Sigmoid colon (tissue), 7 donors: ENCODE results near the gene ZNF593OS. TPM values are rescaled to one million over a fixed set of nuclear protein-coding genes. Genes with fewer than 3 reads are reported as not detected.

ENCODE experiments used
- DNase-seq: peaks from one replicate; pipeline ENCODE4 v3.0.0-alpha.2; 2019
- H3K27ac ChIP-seq, 4 donors: fragments of 200-600 bp; sonication (generic); one replicate each; pipeline ENCODE4 v1.5.1; 2016 to 2019; ENCODE audit warnings: mild to moderate bottlenecking in 1 of 4
- H3K27me3 ChIP-seq, 3 donors: fragments of 200-600 bp; sonication (generic); one replicate each; pipeline ENCODE4 v1.5.1; 2019; ENCODE audit warnings: mild to moderate bottlenecking in 1 of 3
- H3K36me3 ChIP-seq, 4 donors: fragments of 200-600 bp; sonication (generic); one replicate each; pipeline ENCODE4 v1.5.1; 2016 to 2019
- H3K4me1 ChIP-seq, 4 donors: fragments of 200-600 bp; sonication (generic); one replicate each; pipeline ENCODE4 v1.5.1; 2017 to 2019
- H3K4me3 ChIP-seq, 4 donors: fragments of 200-600 bp; sonication (generic); one replicate each; pipeline ENCODE4 v1.5.1; 2017 to 2019; ENCODE audit warnings: mild to moderate bottlenecking in 2 of 4, moderate library complexity in 1 of 4
- H3K9me3 ChIP-seq, 4 donors: fragments of 200-600 bp in 3 of 4; sonication (generic) in 3 of 4; one replicate each; pipeline versions ENCODE4 v1.5.1 to v1.6.1; 2013 to 2019
- EP300 ChIP-seq, 4 donors: sonication (generic); formaldehyde crosslinking; IDR thresholded peaks; one replicate each; pipeline ENCODE4 v1.6.1; 2017; ENCODE audit warnings: antibody characterized with exemption in 4 of 4
- POLR2A ChIP-seq, 2 donors: fragments of 450-650 bp; IDR thresholded peaks; one replicate each; pipeline ENCODE4 v1.6.1; 2016; ENCODE audit warnings: antibody characterized with exemption in 2 of 2, mild to moderate bottlenecking in 2 of 2, moderate library complexity in 2 of 2
- POLR2AphosphoS5 ChIP-seq, 4 donors: sonication (generic); formaldehyde crosslinking; IDR thresholded peaks; one replicate each; pipeline ENCODE4 v1.6.1; 2017; ENCODE audit warnings: antibody characterized with exemption in 4 of 4
- WGBS, 2 donors: extraction: QIAGEN DNeasy Blood & Tissue Kit; methylation state at CpG; one replicate each; pipeline ENCODE4 v1.1.7; 2013; 5-methylcytosine and 5-hydroxymethylcytosine counted together
- intact Hi-C: fragments of 100-400 bp; cut with DNase I; formaldehyde crosslinking; loops from one replicate; pipeline ENCODE4 v1.15.1; 2023
- polyA plus RNA-seq, 3 donors: library from polyadenylated mRNA; stranded (reverse); fragments of 200-250 nt; gene quantifications; one replicate each; pipeline ENCODE4 v1.2.3, GENCODE V29; 2013
- total RNA-seq, 4 donors: library from RNA; depleted of rRNA; stranded (reverse); fragments of >200 nt; gene quantifications; one replicate each; pipeline ENCODE4 v1.1.0, GENCODE V29; 2016
- TF ChIP-seq, protein P1 (sequence below), 4 experiments: fragments of 450-650 bp in 3 of 4; fragments of 200-600 bp in 1 of 4; IDR thresholded peaks; one replicate each; pipeline ENCODE4 v1.5.1; 2016 to 2019; ENCODE audit warnings: antibody characterized with exemption in 4 of 4, mild to moderate bottlenecking in 3 of 4, moderate library complexity in 2 of 4
- donor health status: healthy with polysubstance abuse.
- donor health status: Bipolar disorder and iron deficiency.
- donor health status: healthy.

The ZNF593OS gene
- total and polyA plus RNA-seq, 7 donors, result 0.13 TPM; not detected in 6

GRCh38 chr1:26164036-26164860, 7.4 kb downstream of the ZNF593OS start:
- TF ChIP-seq POLR2AphosphoS5 (IDR thresholded peaks at IDR 0.05) (no peak), POLR2A (IDR thresholded peaks at IDR 0.05) (no peak)
- TF ChIP-seq, protein P1, sequence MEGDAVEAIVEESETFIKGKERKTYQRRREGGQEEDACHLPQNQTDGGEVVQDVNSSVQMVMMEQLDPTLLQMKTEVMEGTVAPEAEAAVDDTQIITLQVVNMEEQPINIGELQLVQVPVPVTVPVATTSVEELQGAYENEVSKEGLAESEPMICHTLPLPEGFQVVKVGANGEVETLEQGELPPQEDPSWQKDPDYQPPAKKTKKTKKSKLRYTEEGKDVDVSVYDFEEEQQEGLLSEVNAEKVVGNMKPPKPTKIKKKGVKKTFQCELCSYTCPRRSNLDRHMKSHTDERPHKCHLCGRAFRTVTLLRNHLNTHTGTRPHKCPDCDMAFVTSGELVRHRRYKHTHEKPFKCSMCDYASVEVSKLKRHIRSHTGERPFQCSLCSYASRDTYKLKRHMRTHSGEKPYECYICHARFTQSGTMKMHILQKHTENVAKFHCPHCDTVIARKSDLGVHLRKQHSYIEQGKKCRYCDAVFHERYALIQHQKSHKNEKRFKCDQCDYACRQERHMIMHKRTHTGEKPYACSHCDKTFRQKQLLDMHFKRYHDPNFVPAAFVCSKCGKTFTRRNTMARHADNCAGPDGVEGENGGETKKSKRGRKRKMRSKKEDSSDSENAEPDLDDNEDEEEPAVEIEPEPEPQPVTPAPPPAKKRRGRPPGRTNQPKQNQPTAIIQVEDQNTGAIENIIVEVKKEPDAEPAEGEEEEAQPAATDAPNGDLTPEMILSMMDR (IDR thresholded peaks at IDR 0.05), result peak in 2 of 4 experiments; percentile 7 to 81
- WGBS, 2 donors, result 4 to 10% methylated on average over 72 of the region's 72 CpGs
- peak overlapping the region; percentile 33 to 68 (median 52) for H3K27ac ChIP-seq

GRCh38 chr1:26163684-26164035, 8.0 kb downstream of the ZNF593OS start:
- peak overlapping the region in 2 of 4 donors; percentile 33 to 68 for H3K27ac ChIP-seq
- intact Hi-C loops, result loop anchor here (1.0 to 10.0 kb wide), 3 partner anchors 58 to 161 kb away; no protein-coding TSS in a partner anchor
- WGBS, 2 donors, result 29 to 50% methylated on average over 9 of the region's 9 CpGs

More at GRCh38 chr1:26164036-26164860, 7.4 kb downstream of the ZNF593OS start:
- no peak for DNase-seq
- peak overlapping the region; percentile 17 to 51 (median 48) for H3K4me3 ChIP-seq
- no peaks in the 10 kb centered on the region for H3K9me3 ChIP-seq
- H3K4me1 ChIP-seq, result peaks cover 0 to 28% (median 21%) of the 10 kb centered on the region in 4 donors
- intact Hi-C loops, result loop anchor here (1.0 to 10.0 kb wide), 3 partner anchors 59 to 161 kb away; no protein-coding TSS in a partner anchor
- H3K27me3 ChIP-seq, result no peaks in the 10 kb centered on the region
- H3K36me3 ChIP-seq, result no peaks in the 10 kb centered on the region

DNA sequence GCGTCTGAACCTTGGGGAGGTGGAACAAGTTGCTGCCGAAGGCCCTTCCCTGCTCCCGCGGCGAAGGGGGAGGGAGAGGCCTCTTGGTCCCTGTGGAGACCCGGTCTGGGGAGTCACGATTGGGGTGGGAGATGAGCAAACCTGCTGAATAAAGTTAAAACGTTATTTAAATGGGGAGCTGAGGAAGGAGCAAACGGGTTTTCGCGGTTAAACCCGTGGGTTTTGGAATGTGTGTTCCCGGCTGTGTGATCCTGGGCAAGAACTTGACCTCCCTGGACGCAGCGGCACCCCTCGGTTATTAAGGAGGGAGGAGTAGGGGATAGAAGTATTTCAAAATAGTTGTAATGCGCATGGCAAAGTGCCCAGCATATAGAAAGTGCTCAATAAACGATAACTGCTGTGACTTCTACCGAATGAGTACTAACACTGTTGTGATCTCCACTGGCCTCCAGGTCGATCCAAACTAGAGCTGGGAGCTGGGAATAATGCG, 9.4 kb downstream of the ZNF593OS start:
- no peaks in the 10 kb centered on the region for H3K9me3 ChIP-seq
- peak overlapping the region; percentile 21 to 59 (median 54) for H3K4me3 ChIP-seq
- WGBS, 2 donors, result 17 to 27% methylated on average over 21 of the region's 21 CpGs
- DNase-seq, result no peak
- peak overlapping the region; percentile 34 to 68 (median 50) for H3K27ac ChIP-seq
- no peaks in the 10 kb centered on the region for H3K36me3 ChIP-seq
- TF ChIP-seq POLR2AphosphoS5 (IDR thresholded peaks at IDR 0.05), result no peak
- TF ChIP-seq, protein P1 (IDR thresholded peaks at IDR 0.05), result no peak
- H3K4me1 ChIP-seq, result peaks cover 0 to 28% (median 19%) of the 10 kb centered on the region in 4 donors
- peaks cover 0 to 9% (median 5%) of the 10 kb centered on the region in 3 donors for H3K27me3 ChIP-seq
- intact Hi-C loops, result loop anchor here (5.0 to 10.0 kb wide), 2 partner anchors 125 to 163 kb away; no protein-coding TSS in a partner anchor

More at GRCh38 chr1:26163684-26164035, 8.0 kb downstream of the ZNF593OS start:
- no peaks in the 10 kb centered on the region for H3K36me3 ChIP-seq
- H3K9me3 ChIP-seq, result no peaks in the 10 kb centered on the region
- no peaks in the 10 kb centered on the region for H3K27me3 ChIP-seq
- peak overlapping the region in 3 of 4 donors; percentile 46 to 51 (median 50) for H3K4me3 ChIP-seq
- TF ChIP-seq POLR2A (IDR thresholded peaks at IDR 0.05) (no peak), EP300 (IDR thresholded peaks at IDR 0.05) (no peak), POLR2AphosphoS5 (IDR thresholded peaks at IDR 0.05) (no peak)
- TF ChIP-seq, protein P1 (IDR thresholded peaks at IDR 0.05), result no peak
- peaks cover 0 to 28% (median 19%) of the 10 kb centered on the region in 4 donors for H3K4me1 ChIP-seq
- no peak for DNase-seq

GRCh38 chr1:26161415-26162219, 10.0 kb downstream of the ZNF593OS start:
- no peaks in the 10 kb centered on the region for H3K36me3 ChIP-seq
- peak overlapping the region; percentile 34 to 68 (median 50) for H3K27ac ChIP-seq
- H3K4me3 ChIP-seq, result peak overlapping the region; percentile 29 to 59 (median 54)
- TF ChIP-seq POLR2A (IDR thresholded peaks at IDR 0.05), result no peak
- no peak for TF ChIP-seq EP300 (IDR thresholded peaks at IDR 0.05)
- TF ChIP-seq, protein P1 (IDR thresholded peaks at IDR 0.05), result no peak
- no peak for TF ChIP-seq POLR2AphosphoS5 (IDR thresholded peaks at IDR 0.05)
- no peak for DNase-seq
- no peaks in the 10 kb centered on the region for H3K9me3 ChIP-seq
- WGBS, 2 donors, result 2% methylated on average over 98 of the region's 98 CpGs
- peaks cover 0 to 28% (median 19%) of the 10 kb centered on the region in 4 donors for H3K4me1 ChIP-seq
- intact Hi-C loops, result loop anchor here (5.0 to 10.0 kb wide), 2 partner anchors 124 to 163 kb away; no protein-coding TSS in a partner anchor
- H3K27me3 ChIP-seq, result peaks cover 4 to 16% (median 10%) of the 10 kb centered on the region in 3 donors
